Right lobe of liver (tissue), 6 donors: ENCODE measurements around the gene ZNF804A. TPM values are rescaled to one million over a fixed set of nuclear protein-coding genes. Genes with fewer than 3 reads are reported as not detected.

ENCODE experiments used
- ATAC-seq, 4 donors: fragments of 200-7000 bp; cut with Tn5 transposase; one replicate each; pipeline ENCODE4 v1.9.1; 2020; ENCODE audit warnings: mild to moderate bottlenecking in 4 of 4, moderate library complexity in 4 of 4
- DNase-seq, 3 donors: peaks; one replicate each; pipeline ENCODE4 v3.0.0-alpha.2; 2020
- H3K27ac ChIP-seq, 3 donors: fragments of 200-600 bp; one replicate each; pipeline ENCODE4 v1.8.0; 2022
- H3K27me3 ChIP-seq, 2 donors: fragments of 200-600 bp; one replicate each; pipeline ENCODE4 v1.8.0; 2022
- H3K36me3 ChIP-seq, 4 donors: fragments of 200-600 bp; sonication (generic) in 1 of 4; one replicate each; pipeline versions ENCODE4 v1.5.1 to v1.8.0; 2017 to 2022; ENCODE audit warnings: control low read depth in 1 of 4
- H3K4me1 ChIP-seq, 4 donors: fragments of 200-600 bp; sonication (generic) in 1 of 4; one replicate each; pipeline versions ENCODE4 v1.5.1 to v1.8.0; 2017 to 2022; ENCODE audit warnings: control low read depth in 1 of 4
- H3K4me3 ChIP-seq, 3 donors: fragments of 200-600 bp; one replicate each; pipeline ENCODE4 v1.8.0; 2022
- H3K9me3 ChIP-seq, 4 donors: fragments of 200-600 bp; sonication (generic) in 1 of 4; one replicate each; pipeline versions ENCODE4 v1.5.1 to v1.8.0; 2017 to 2022; ENCODE audit warnings: control low read depth in 1 of 4
- CTCF ChIP-seq, 4 donors: fragments of 200-600 bp in 3 of 4; fragments of 450-650 bp in 1 of 4; IDR thresholded peaks; one replicate each; pipeline versions ENCODE4 v1.5.1 to v1.8.0; 2016 to 2022; ENCODE audit warnings: antibody characterized with exemption in 4 of 4, mild to moderate bottlenecking in 2 of 4
- POLR2A ChIP-seq: fragments of 450-650 bp; IDR thresholded peaks from one replicate; pipeline ENCODE4 v1.6.1; 2017; ENCODE audit warnings: antibody characterized with exemption, mild to moderate bottlenecking
- WGBS: methylation state at CpG from one replicate; pipeline ENCODE4 v1.1.6; 2018; ENCODE audit warnings: low coverage, low lambda C conversion rate; ENCODE audit not compliant: insufficient coverage; ENCODE audit errors: missing lambda C conversion rate; 5-methylcytosine and 5-hydroxymethylcytosine counted together
- intact Hi-C, 2 donors: fragments of 100-400 bp; cut with DNase I; formaldehyde crosslinking; loops; one replicate each; pipeline versions ENCODE4 v1.11.2 to v1.14.1; 2022
- total RNA-seq, 6 experiments: library from RNA; depleted of rRNA in 2 of 6; stranded (reverse); fragments of >200 nt in 2 of 6; fragmentation: NEBNext Ultra II Directional in 3 of 6; extraction: Animal tissue kit (Norgen Biotek cat#: 25700) in 3 of 6; gene quantifications; one replicate each; pipeline versions ENCODE4 v1.1.0 to v1.2.4, GENCODE V29; 2016 to 2023
- donor health status: DM: no; HTN: yes; CAD: no.
- donor health status: DM: no; HTN: no; CAD: no.
- donor health status: DM: no; HTN: no; CAD: no.
- donor health status: DM: no; HTN: yes; CAD: no.
- donor health status: DM: no; HTN: yes; CAD: no.

ZNF804A gene
- total RNA-seq, 6 experiments from 2014 or later = 0.06 to 0.30 (median 0.20) TPM; not detected in 3

GRCh38 chr2:184696644-184697043 lies 98.3 kb downstream of the ZNF804A start:
- Histone ChIP-seq H3K4me1 (no peaks in the 10 kb centered on the region), H3K4me3 (no peak overlapping the region), H3K36me3 (no peaks in the 10 kb centered on the region), H3K9me3 (no peaks in the 10 kb centered on the region), H3K27me3 (no peaks in the 10 kb centered on the region), H3K27ac (no peak overlapping the region)
- no peak for ATAC-seq
- 25% methylated on average over 1 of the region's 1 CpG for WGBS
- DNase-seq = no peak
- no peak for TF ChIP-seq CTCF (IDR thresholded peaks at IDR 0.05)
- TF ChIP-seq POLR2A = no peak
- intact Hi-C loops = no loop called here

- no peak for ATAC-seq
- no peak for DNase-seq
- no peaks in the 10 kb centered on the region for H3K36me3 ChIP-seq
- H3K4me1 ChIP-seq = no peaks in the 10 kb centered on the region
- H3K27me3 ChIP-seq = no peaks in the 10 kb centered on the region
- TF ChIP-seq POLR2A = no peak
- TF ChIP-seq CTCF (IDR thresholded peaks at IDR 0.05) = no peak
- H3K4me3 ChIP-seq = no peak overlapping the region
- no peaks in the 10 kb centered on the region for H3K9me3 ChIP-seq
- H3K27ac ChIP-seq = no peak overlapping the region
- intact Hi-C loops = no loop called here
- 47% methylated on average over 3 of the region's 3 CpGs for WGBS
Measured at GRCh38 chr2:184698476-184698875, 100.1 kb downstream of the ZNF804A start.

GRCh38 chr2:184721881-184722280 lies 123.6 kb downstream of the ZNF804A start:
- no peak for ATAC-seq
- no peaks in the 10 kb centered on the region for H3K4me1 ChIP-seq
- H3K9me3 ChIP-seq = no peaks in the 10 kb centered on the region
- no peak overlapping the region for H3K27ac ChIP-seq
- intact Hi-C loops = no loop called here
- H3K36me3 ChIP-seq = no peaks in the 10 kb centered on the region
- H3K27me3 ChIP-seq = no peaks in the 10 kb centered on the region
- TF ChIP-seq POLR2A = no peak
- no peak for TF ChIP-seq CTCF (IDR thresholded peaks at IDR 0.05)
- 62% methylated on average over 6 of the region's 6 CpGs for WGBS
- no peak for DNase-seq
- H3K4me3 ChIP-seq = no peak overlapping the region

GRCh38 chr2:184727813-184728212 lies 129.5 kb downstream of the ZNF804A start:
- no peaks in the 10 kb centered on the region for H3K4me1 ChIP-seq
- H3K9me3 ChIP-seq = no peaks in the 10 kb centered on the region
- no peaks in the 10 kb centered on the region for H3K36me3 ChIP-seq
- no peak for TF ChIP-seq POLR2A
- no peak for TF ChIP-seq CTCF (IDR thresholded peaks at IDR 0.05)
- no peak overlapping the region for H3K27ac ChIP-seq
- intact Hi-C loops = no loop called here
- H3K27me3 ChIP-seq = no peaks in the 10 kb centered on the region
- no peak for ATAC-seq
- H3K4me3 ChIP-seq = no peak overlapping the region
- 24% methylated on average over 3 of the region's 3 CpGs for WGBS
- DNase-seq = no peak

- Histone ChIP-seq H3K4me3 (no peak overlapping the region), H3K4me1 (no peaks in the 10 kb centered on the region), H3K27ac (no peak overlapping the region), H3K27me3 (no peaks in the 10 kb centered on the region), H3K9me3 (no peaks in the 10 kb centered on the region), H3K36me3 (no peaks in the 10 kb centered on the region)
- intact Hi-C loops = no loop called here
- no peak for DNase-seq
- ATAC-seq = no peak
- no peak for TF ChIP-seq CTCF (IDR thresholded peaks at IDR 0.05)
- no peak for TF ChIP-seq POLR2A
Measured at GRCh38 chr2:184728411-184728810, 130.1 kb downstream of the ZNF804A start.
